Epithelial cell of esophagus (primary cell): ENCODE measurements around the gene LIPH.

Source experiments
- DNase-seq: peaks from one replicate; pipeline ENCODE4 v3.0.0; 2010; ENCODE audit warnings: low read depth
- H3K4me3 ChIP-seq: 2 replicates; pipeline ENCODE4 v1.5.1; 2011; ENCODE audit warnings: mild to moderate bottlenecking, low read length, control low read depth
- CTCF ChIP-seq: IDR thresholded peaks from 2 replicates; pipeline ENCODE4 v1.5.1; 2011; ENCODE audit warnings: low read depth, mild to moderate bottlenecking, low read length, control low read depth, inconsistent platforms; ENCODE audit not compliant: insufficient read depth; ENCODE audit errors: missing control alignments

LIPH gene

GRCh38 chr3:185555101-185555501 lies 2.7 kb upstream of the LIPH start:
- H3K4me3 ChIP-seq = no peak overlapping the region
- DNase-seq = no peak
- no peak for TF ChIP-seq CTCF

GRCh38 chr3:185549651-185550111 lies 2.7 kb downstream of the LIPH start:
- no peak overlapping the region for H3K4me3 ChIP-seq
- DNase-seq = no peak
- TF ChIP-seq CTCF = no peak

- no peak for TF ChIP-seq CTCF
- peak; percentile 97 for DNase-seq
- no peak overlapping the region for H3K4me3 ChIP-seq
These were observed 3.3 kb downstream of the LIPH start for GRCh38 chr3:185549122-185549521.

GRCh38 chr3:185540695-185541094 lies 11.7 kb downstream of the LIPH start:
- no peak overlapping the region for H3K4me3 ChIP-seq
- DNase-seq = no peak
- TF ChIP-seq CTCF = no peak

GRCh38 chr3:185539934-185540333 lies 12.5 kb downstream of the LIPH start:
- TF ChIP-seq CTCF = no peak
- no peak for DNase-seq
- H3K4me3 ChIP-seq = no peak overlapping the region

GRCh38 chr3:185537369-185537970 lies 14.9 kb downstream of the LIPH start:
- peak; percentile 99 for DNase-seq
- no peak for TF ChIP-seq CTCF
- H3K4me3 ChIP-seq = no peak overlapping the region

- no peak overlapping the region for H3K4me3 ChIP-seq
- DNase-seq = peak; percentile 39
- TF ChIP-seq CTCF = no peak
These were observed 17.9 kb downstream of the LIPH start for GRCh38 chr3:185534511-185534910.
